A673 (cell line): Measurements from ENCODE around the gene ABCD2.

Experiments used
- EZH2 ChIP-seq: fragments of 200-600 bp; sonication (generic); IDR thresholded peaks from 2 replicates; pipeline ENCODE4 v1.6.1; 2017; ENCODE audit warnings: borderline replicate concordance, low read depth, mild to moderate bottlenecking, mixed read lengths, antibody characterized with exemption, low read length; ENCODE audit not compliant: poor library complexity, severe bottlenecking
- TF ChIP-seq, protein P1 (sequence below): fragments of 300-800, 200-600 bp; sonication (generic); conservative IDR thresholded peaks from 2 replicates; pipeline ENCODE4 v1.5.1; 2017; ENCODE audit warnings: low read depth, mild to moderate bottlenecking, antibody characterized with exemption, low read length, moderate library complexity, mixed read lengths

DNA sequence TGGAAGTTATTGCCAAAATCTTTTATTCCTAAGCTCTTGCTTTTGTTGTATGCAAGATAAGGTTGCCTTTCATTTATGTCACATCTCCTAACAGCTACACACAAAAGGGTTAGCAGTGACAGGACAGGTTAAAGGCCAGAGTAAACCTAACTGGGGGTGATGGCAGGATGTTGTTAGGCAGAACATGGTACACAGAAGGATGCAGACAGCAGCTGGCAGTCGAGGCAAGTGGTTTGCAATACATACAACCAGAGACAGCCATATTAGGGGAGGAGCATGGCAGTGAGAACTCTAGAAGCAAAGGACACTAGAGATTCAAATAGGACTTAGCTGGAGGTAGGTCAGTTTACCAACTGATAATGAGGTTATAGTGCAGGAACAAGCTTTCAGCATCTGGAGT is 2.7 kb upstream of the ABCD2 start:
- TF ChIP-seq, protein P1, sequence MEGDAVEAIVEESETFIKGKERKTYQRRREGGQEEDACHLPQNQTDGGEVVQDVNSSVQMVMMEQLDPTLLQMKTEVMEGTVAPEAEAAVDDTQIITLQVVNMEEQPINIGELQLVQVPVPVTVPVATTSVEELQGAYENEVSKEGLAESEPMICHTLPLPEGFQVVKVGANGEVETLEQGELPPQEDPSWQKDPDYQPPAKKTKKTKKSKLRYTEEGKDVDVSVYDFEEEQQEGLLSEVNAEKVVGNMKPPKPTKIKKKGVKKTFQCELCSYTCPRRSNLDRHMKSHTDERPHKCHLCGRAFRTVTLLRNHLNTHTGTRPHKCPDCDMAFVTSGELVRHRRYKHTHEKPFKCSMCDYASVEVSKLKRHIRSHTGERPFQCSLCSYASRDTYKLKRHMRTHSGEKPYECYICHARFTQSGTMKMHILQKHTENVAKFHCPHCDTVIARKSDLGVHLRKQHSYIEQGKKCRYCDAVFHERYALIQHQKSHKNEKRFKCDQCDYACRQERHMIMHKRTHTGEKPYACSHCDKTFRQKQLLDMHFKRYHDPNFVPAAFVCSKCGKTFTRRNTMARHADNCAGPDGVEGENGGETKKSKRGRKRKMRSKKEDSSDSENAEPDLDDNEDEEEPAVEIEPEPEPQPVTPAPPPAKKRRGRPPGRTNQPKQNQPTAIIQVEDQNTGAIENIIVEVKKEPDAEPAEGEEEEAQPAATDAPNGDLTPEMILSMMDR: no peak
- no peak for TF ChIP-seq EZH2
